ENCODE data around the gene CHMP3.

The CHMP3 gene

GRCh38 chr2:86562922-86563649, at the start of gene CHMP3:
Gene CHMP3 (minus strand): TSS chr2:86563443. CDS start chr2:86563348, 95 bp downstream.
- peak; percentile 96 for DNase-seq (ENCODE audit: extremely low read depth, insufficient read length)
- H3K4me3 ChIP-seq (replicated peaks; ENCODE audit: low read depth, low read length), result peak within 1 kb of the TSS; percentile 93
- H3K27me3 ChIP-seq (replicated peaks; ENCODE audit: control insufficient read depth, insufficient read depth, low read length), result no peaks in the 10 kb centered on the region
- no peaks in the 10 kb centered on the region for H3K36me3 ChIP-seq (ENCODE audit: control insufficient read depth, insufficient read depth, low read length)
- no peak for TF ChIP-seq CTCF (IDR thresholded peaks at IDR 0.05; ENCODE audit: insufficient read depth, low read length, poor library complexity, severe bottlenecking)

- H3K4me3 ChIP-seq (replicated peaks; ENCODE audit: low read depth, low read length), result no peak overlapping the region
- no peak for DNase-seq (ENCODE audit: extremely low read depth, insufficient read length)
- TF ChIP-seq CTCF (IDR thresholded peaks at IDR 0.05; ENCODE audit: insufficient read depth, low read length, poor library complexity, severe bottlenecking), result no peak
- H3K36me3 ChIP-seq (ENCODE audit: control insufficient read depth, insufficient read depth, low read length), result peaks cover 9% of the 10 kb centered on the region
- no peaks in the 10 kb centered on the region for H3K27me3 ChIP-seq (replicated peaks; ENCODE audit: control insufficient read depth, insufficient read depth, low read length)
These were observed 47.6 kb upstream of the CHMP3 start for GRCh38 chr2:86610871-86611270.

- TF ChIP-seq CTCF (IDR thresholded peaks at IDR 0.05; ENCODE audit: insufficient read depth, low read length, poor library complexity, severe bottlenecking), result no peak
- Histone ChIP-seq H3K27me3 (replicated peaks; ENCODE audit: control insufficient read depth, insufficient read depth, low read length) (no peaks in the 10 kb centered on the region), H3K36me3 (ENCODE audit: control insufficient read depth, insufficient read depth, low read length) (peaks cover 10% of the 10 kb centered on the region), H3K4me3 (replicated peaks; ENCODE audit: low read depth, low read length) (no peak overlapping the region)
- no peak for DNase-seq (ENCODE audit: extremely low read depth, insufficient read length)
These were observed 45.7 kb upstream of the CHMP3 start for GRCh38 chr2:86608832-86609410.

- H3K36me3 ChIP-seq (ENCODE audit: control insufficient read depth, insufficient read depth, low read length), result peaks cover 6% of the 10 kb centered on the region
- no peak for TF ChIP-seq CTCF (IDR thresholded peaks at IDR 0.05; ENCODE audit: insufficient read depth, low read length, poor library complexity, severe bottlenecking)
- DNase-seq (ENCODE audit: extremely low read depth, insufficient read length), result no peak
- H3K27me3 ChIP-seq (replicated peaks; ENCODE audit: control insufficient read depth, insufficient read depth, low read length), result no peaks in the 10 kb centered on the region
- H3K4me3 ChIP-seq (replicated peaks; ENCODE audit: low read depth, low read length), result no peak overlapping the region
These were observed 40.7 kb upstream of the CHMP3 start for GRCh38 chr2:86603905-86604304.

GRCh38 chr2:86598966-86599365, 35.7 kb upstream of the CHMP3 start:
- peaks cover 2% of the 10 kb centered on the region; the same call in 1 of the 2 replicates for H3K36me3 ChIP-seq (ENCODE audit: control insufficient read depth, insufficient read depth, low read length)
- no peaks in the 10 kb centered on the region for H3K27me3 ChIP-seq (replicated peaks; ENCODE audit: control insufficient read depth, insufficient read depth, low read length)
- DNase-seq (ENCODE audit: extremely low read depth, insufficient read length), result no peak
- no peak overlapping the region for H3K4me3 ChIP-seq (replicated peaks; ENCODE audit: low read depth, low read length)
- no peak for TF ChIP-seq CTCF (IDR thresholded peaks at IDR 0.05; ENCODE audit: insufficient read depth, low read length, poor library complexity, severe bottlenecking)
